ENCODE results near the gene HHAT. TPM values are rescaled to one million over a fixed set of nuclear protein-coding genes. Genes with fewer than 3 reads are reported as not detected.

The HHAT gene
- total and polyA plus RNA-seq, 8 donors: under 0.01 to 5.8 (median 1.6) TPM

DNA sequence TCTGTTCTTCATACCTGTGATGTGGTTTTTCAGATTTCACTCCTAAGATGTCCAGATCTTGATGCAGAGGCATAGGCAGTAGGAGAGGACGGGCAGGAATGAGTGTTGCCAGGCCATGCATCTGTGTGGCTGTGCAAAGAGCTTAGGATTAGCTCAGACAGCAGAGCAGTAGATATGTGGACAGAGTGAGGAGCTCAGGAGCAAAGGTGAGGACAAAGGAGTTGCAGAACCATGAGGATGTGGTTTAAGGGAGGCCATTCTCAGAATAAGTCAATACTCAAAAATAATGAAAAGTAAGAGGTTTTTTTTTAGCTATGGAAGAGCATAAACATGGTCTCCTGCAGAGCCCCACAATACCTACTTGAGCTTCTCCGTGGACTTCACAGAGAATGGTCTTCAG, 158.3 kb downstream of the HHAT start:
- H3K36me3 ChIP-seq: no peaks in the 10 kb centered on the region
- H3K4me1 ChIP-seq: no peaks in the 10 kb centered on the region
- no peaks in the 10 kb centered on the region for H3K27me3 ChIP-seq
- WGBS, 5 donors: 70 to 86% (median 78%) methylated on average over 2 of the region's 2 CpGs
- no peak for DNase-seq
- no peak for TF ChIP-seq EP300 (IDR thresholded peaks at IDR 0.05)
- TF ChIP-seq POLR2AphosphoS5 (IDR thresholded peaks at IDR 0.05): no peak
- TF ChIP-seq, protein P1, sequence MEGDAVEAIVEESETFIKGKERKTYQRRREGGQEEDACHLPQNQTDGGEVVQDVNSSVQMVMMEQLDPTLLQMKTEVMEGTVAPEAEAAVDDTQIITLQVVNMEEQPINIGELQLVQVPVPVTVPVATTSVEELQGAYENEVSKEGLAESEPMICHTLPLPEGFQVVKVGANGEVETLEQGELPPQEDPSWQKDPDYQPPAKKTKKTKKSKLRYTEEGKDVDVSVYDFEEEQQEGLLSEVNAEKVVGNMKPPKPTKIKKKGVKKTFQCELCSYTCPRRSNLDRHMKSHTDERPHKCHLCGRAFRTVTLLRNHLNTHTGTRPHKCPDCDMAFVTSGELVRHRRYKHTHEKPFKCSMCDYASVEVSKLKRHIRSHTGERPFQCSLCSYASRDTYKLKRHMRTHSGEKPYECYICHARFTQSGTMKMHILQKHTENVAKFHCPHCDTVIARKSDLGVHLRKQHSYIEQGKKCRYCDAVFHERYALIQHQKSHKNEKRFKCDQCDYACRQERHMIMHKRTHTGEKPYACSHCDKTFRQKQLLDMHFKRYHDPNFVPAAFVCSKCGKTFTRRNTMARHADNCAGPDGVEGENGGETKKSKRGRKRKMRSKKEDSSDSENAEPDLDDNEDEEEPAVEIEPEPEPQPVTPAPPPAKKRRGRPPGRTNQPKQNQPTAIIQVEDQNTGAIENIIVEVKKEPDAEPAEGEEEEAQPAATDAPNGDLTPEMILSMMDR (IDR thresholded peaks at IDR 0.05): no peak
- intact Hi-C loops (cut with DNase I; ENCODE audit: low total_unique reads): no loop called here
- H3K27ac ChIP-seq: no peak overlapping the region
- no peaks in the 10 kb centered on the region for H3K9me3 ChIP-seq
- no peak overlapping the region for H3K4me3 ChIP-seq

- Histone ChIP-seq H3K27ac (no peak overlapping the region), H3K4me3 (no peak overlapping the region), H3K27me3 (no peaks in the 10 kb centered on the region), H3K4me1 (no peaks in the 10 kb centered on the region), H3K36me3 (no peaks in the 10 kb centered on the region), H3K9me3 (no peaks in the 10 kb centered on the region)
- intact Hi-C loops (cut with DNase I; ENCODE audit: low total_unique reads): no loop called here
- TF ChIP-seq EP300 (IDR thresholded peaks at IDR 0.05) (no peak), POLR2AphosphoS5 (IDR thresholded peaks at IDR 0.05) (no peak), POLR2A (IDR thresholded peaks at IDR 0.05) (no peak)
- TF ChIP-seq, protein P1 (IDR thresholded peaks at IDR 0.05): no peak
- 47 to 76% (median 72%) methylated on average over 1 of the region's 1 CpG for WGBS, 5 donors
- peak in 1 of 2 donors; percentile 50 for DNase-seq
Measured at GRCh38 chr1:210489491-210489890, 160.8 kb downstream of the HHAT start.

GRCh38 chr1:210490781-210491180, 162.1 kb downstream of the HHAT start:
- DNase-seq: no peak
- no peaks in the 10 kb centered on the region for H3K4me1 ChIP-seq
- no peak overlapping the region for H3K27ac ChIP-seq
- H3K27me3 ChIP-seq: no peaks in the 10 kb centered on the region
- H3K9me3 ChIP-seq: no peaks in the 10 kb centered on the region
- WGBS, 5 donors: 73 to 95% (median 83%) methylated on average over 1 of the region's 1 CpG
- TF ChIP-seq EP300 (IDR thresholded peaks at IDR 0.05): no peak
- intact Hi-C loops (cut with DNase I; ENCODE audit: low total_unique reads): no loop called here
- no peaks in the 10 kb centered on the region for H3K36me3 ChIP-seq
- no peak overlapping the region for H3K4me3 ChIP-seq

GRCh38 chr1:210496063-210496462, 167.4 kb downstream of the HHAT start:
- WGBS, 5 donors: 82 to 92% (median 88%) methylated on average over 3 of the region's 3 CpGs
- intact Hi-C loops (cut with DNase I; ENCODE audit: low total_unique reads): no loop called here

DNA sequence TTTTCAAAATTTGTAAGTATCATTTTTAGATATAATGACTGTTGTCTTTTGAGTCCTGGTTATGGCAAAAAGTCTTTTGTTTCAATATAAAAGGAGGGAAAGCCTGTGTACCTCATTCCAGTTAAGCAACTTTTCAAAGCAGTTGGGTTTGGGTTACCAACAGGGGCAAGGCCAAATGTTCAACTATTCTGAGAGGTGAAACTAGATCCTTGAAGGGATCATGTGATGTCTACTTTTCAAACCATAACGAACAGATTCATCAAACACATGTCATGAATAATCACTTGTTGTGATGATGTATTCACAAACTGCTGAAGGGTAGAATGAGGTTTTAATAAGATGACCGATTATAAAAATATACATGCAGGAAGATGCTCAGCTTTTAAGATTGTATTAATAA, 171.3 kb downstream of the HHAT start:
- H3K27me3 ChIP-seq: no peaks in the 10 kb centered on the region
- no peaks in the 10 kb centered on the region for H3K36me3 ChIP-seq
- WGBS, 5 donors: 76 to 86% (median 80%) methylated on average over 2 of the region's 2 CpGs
- H3K9me3 ChIP-seq: no peaks in the 10 kb centered on the region
- no peak for DNase-seq
- TF ChIP-seq, protein P1 (IDR thresholded peaks at IDR 0.05): no peak
- TF ChIP-seq EP300 (IDR thresholded peaks at IDR 0.05) (no peak), POLR2A (IDR thresholded peaks at IDR 0.05) (no peak), POLR2AphosphoS5 (IDR thresholded peaks at IDR 0.05) (no peak)
- no peaks in the 10 kb centered on the region for H3K4me1 ChIP-seq
- intact Hi-C loops (cut with DNase I; ENCODE audit: low total_unique reads): no loop called here
- no peak overlapping the region for H3K27ac ChIP-seq
- H3K4me3 ChIP-seq: no peak overlapping the region

More at GRCh38 chr1:210496063-210496462, 167.4 kb downstream of the HHAT start:
- no peak for TF ChIP-seq EP300 (IDR thresholded peaks at IDR 0.05)
- no peak for TF ChIP-seq POLR2A (IDR thresholded peaks at IDR 0.05)
- no peak for TF ChIP-seq POLR2AphosphoS5 (IDR thresholded peaks at IDR 0.05)
- H3K4me1 ChIP-seq: no peaks in the 10 kb centered on the region
- H3K27ac ChIP-seq: no peak overlapping the region
- no peaks in the 10 kb centered on the region for H3K36me3 ChIP-seq
- H3K9me3 ChIP-seq: no peaks in the 10 kb centered on the region
- no peak for DNase-seq
- no peak overlapping the region for H3K4me3 ChIP-seq
- no peaks in the 10 kb centered on the region for H3K27me3 ChIP-seq

Measured in stomach (tissue), 9 donors.